ENCODE data around the gene KIAA0753.

Gene KIAA0753

DNA sequence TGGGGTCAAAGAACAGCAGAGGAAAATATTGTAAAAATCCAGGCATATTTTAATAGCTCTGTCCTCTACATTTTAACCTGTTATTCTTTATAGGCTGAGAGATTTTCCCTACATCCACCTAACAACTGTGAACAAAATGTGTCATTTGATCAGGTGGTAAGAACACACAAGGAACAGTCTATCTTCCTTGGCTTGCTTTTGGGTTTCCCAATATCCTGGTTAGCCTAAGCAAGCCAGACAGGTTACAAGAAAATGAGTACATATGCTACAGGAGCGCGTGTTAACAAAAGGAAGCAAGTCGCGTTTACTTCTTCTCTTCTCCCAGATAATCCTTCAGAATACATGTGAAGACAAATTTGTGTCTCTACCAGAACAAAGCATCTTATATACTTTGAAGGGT is 53.2 kb downstream of the KIAA0753 start:
- Histone ChIP-seq H2AFZ (ENCODE audit: low read depth, low read length) (no peak overlapping the region), H3K9me3 (ENCODE audit: insufficient read depth, low read length) (no peaks in the 10 kb centered on the region), H3K4me1 (ENCODE audit: low read length) (no peaks in the 10 kb centered on the region), H3K27ac (ENCODE audit: low read length) (no peak overlapping the region), H3K36me3 (replicated peaks; ENCODE audit: low read depth, low read length) (peaks cover 33% of the 10 kb centered on the region), H3K9ac (ENCODE audit: low read length) (no peak overlapping the region), H3K4me3 (ENCODE audit: low read length) (no peak overlapping the region), H3K79me2 (ENCODE audit: low read length) (no peaks in the 10 kb centered on the region), H4K20me1 (ENCODE audit: insufficient read depth, low read length) (no peaks in the 10 kb centered on the region), H3K27me3 (ENCODE audit: low read depth, low read length) (no peaks in the 10 kb centered on the region), H3K4me2 (ENCODE audit: low read length) (no peak overlapping the region)
- no peak for TF ChIP-seq EZH2phosphoT487 (IDR thresholded peaks at IDR 0.05; ENCODE audit: low read depth)
- TF ChIP-seq, protein P1, sequence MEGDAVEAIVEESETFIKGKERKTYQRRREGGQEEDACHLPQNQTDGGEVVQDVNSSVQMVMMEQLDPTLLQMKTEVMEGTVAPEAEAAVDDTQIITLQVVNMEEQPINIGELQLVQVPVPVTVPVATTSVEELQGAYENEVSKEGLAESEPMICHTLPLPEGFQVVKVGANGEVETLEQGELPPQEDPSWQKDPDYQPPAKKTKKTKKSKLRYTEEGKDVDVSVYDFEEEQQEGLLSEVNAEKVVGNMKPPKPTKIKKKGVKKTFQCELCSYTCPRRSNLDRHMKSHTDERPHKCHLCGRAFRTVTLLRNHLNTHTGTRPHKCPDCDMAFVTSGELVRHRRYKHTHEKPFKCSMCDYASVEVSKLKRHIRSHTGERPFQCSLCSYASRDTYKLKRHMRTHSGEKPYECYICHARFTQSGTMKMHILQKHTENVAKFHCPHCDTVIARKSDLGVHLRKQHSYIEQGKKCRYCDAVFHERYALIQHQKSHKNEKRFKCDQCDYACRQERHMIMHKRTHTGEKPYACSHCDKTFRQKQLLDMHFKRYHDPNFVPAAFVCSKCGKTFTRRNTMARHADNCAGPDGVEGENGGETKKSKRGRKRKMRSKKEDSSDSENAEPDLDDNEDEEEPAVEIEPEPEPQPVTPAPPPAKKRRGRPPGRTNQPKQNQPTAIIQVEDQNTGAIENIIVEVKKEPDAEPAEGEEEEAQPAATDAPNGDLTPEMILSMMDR (IDR thresholded peaks at IDR 0.05; ENCODE audit: low read depth, low read length) = no peak

DNA sequence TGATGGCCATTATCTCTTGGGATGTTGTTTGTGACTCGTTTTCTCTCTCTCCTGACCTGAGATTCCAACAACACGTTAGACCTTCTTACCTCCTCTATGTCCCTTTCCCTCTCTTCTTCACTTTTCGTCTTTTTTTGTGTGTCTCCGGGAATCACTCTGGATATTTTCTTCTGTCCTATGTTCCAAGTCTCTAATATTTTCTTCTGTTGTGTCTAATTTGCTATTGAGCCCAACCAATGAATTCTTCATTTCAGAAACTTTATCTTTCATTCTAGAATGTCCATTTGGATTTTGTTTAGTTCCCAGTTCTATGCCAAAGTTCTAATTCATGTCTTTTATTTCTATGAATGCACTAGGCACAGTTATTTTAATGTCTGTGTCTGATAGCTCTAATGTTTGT is 57.1 kb downstream of the KIAA0753 start:
- no peak overlapping the region for H2AFZ ChIP-seq (ENCODE audit: low read depth, low read length)
- H3K27me3 ChIP-seq (ENCODE audit: low read depth, low read length) = no peaks in the 10 kb centered on the region
- no peak overlapping the region for H3K4me2 ChIP-seq (ENCODE audit: low read length)
- no peak overlapping the region for H3K27ac ChIP-seq (ENCODE audit: low read length)
- no peak overlapping the region for H3K4me3 ChIP-seq (ENCODE audit: low read length)
- no peaks in the 10 kb centered on the region for H3K9me3 ChIP-seq (ENCODE audit: insufficient read depth, low read length)
- TF ChIP-seq, protein P1 (IDR thresholded peaks at IDR 0.05; ENCODE audit: low read depth, low read length) = no peak
- H4K20me1 ChIP-seq (ENCODE audit: insufficient read depth, low read length) = no peaks in the 10 kb centered on the region
- no peaks in the 10 kb centered on the region for H3K79me2 ChIP-seq (ENCODE audit: low read length)
- H3K9ac ChIP-seq (ENCODE audit: low read length) = no peak overlapping the region
- no peaks in the 10 kb centered on the region for H3K4me1 ChIP-seq (ENCODE audit: low read length)
- H3K36me3 ChIP-seq (replicated peaks; ENCODE audit: low read depth, low read length) = peaks cover 33% of the 10 kb centered on the region

DNA sequence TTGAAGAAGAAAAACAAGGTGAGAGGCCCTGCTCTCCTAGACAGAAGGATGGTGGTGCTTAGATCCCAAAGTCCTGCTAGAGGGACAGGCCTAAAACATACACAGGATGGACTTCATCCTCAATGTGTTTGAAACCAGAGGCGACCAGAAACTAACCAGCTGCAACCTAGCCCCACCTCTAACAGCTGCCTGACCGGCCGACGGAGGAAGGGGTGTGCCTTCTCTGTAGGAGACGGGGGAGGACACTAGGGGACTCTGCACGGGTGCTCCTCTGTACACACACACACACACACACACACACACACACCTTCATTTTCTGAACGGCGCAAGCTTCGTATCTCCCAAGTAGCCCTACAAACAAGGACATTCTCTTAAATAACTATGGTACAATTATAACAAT is 59.9 kb downstream of the KIAA0753 start:
- Histone ChIP-seq H3K27ac (ENCODE audit: low read length) (no peak overlapping the region), H3K9me3 (ENCODE audit: insufficient read depth, low read length) (no peaks in the 10 kb centered on the region), H3K4me3 (ENCODE audit: low read length) (no peak overlapping the region), H4K20me1 (ENCODE audit: insufficient read depth, low read length) (no peaks in the 10 kb centered on the region), H2AFZ (ENCODE audit: low read depth, low read length) (no peak overlapping the region), H3K27me3 (ENCODE audit: low read depth, low read length) (no peaks in the 10 kb centered on the region), H3K4me1 (ENCODE audit: low read length) (no peaks in the 10 kb centered on the region), H3K36me3 (replicated peaks; ENCODE audit: low read depth, low read length) (peaks cover 18% of the 10 kb centered on the region), H3K4me2 (ENCODE audit: low read length) (no peak overlapping the region), H3K79me2 (ENCODE audit: low read length) (no peaks in the 10 kb centered on the region), H3K9ac (ENCODE audit: low read length) (no peak overlapping the region)
- no peak for TF ChIP-seq EZH2phosphoT487 (IDR thresholded peaks at IDR 0.05; ENCODE audit: low read depth)

DNA sequence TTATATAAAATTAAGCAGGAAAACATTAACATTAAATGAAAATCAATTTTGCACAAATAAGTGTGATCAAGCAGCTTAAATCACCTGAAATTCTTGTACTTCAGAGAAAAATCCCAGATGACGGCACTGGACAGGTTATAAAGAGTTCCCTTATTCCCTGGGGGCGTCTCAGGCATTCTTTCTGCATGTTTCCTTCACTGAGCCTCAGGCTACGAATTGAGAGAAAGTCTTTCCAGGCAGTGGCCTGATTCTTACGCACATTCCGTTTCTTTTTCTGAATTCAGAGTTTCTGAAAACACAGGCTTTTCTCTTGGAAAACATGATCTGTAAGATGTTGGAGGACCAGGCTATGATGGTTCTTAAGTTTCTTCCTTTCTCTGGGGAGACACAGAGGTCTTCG is 62.0 kb downstream of the KIAA0753 start:
- H3K36me3 ChIP-seq (replicated peaks; ENCODE audit: low read depth, low read length) = peaks cover 4% of the 10 kb centered on the region
- no peaks in the 10 kb centered on the region for H3K9me3 ChIP-seq (ENCODE audit: insufficient read depth, low read length)
- no peaks in the 10 kb centered on the region for H3K4me1 ChIP-seq (ENCODE audit: low read length)
- H3K79me2 ChIP-seq (ENCODE audit: low read length) = no peaks in the 10 kb centered on the region
- TF ChIP-seq EZH2phosphoT487 (IDR thresholded peaks at IDR 0.05; ENCODE audit: low read depth) = no peak
- TF ChIP-seq, protein P1 (IDR thresholded peaks at IDR 0.05; ENCODE audit: low read depth, low read length) = no peak
- no peak overlapping the region for H3K9ac ChIP-seq (ENCODE audit: low read length)
- no peaks in the 10 kb centered on the region for H3K27me3 ChIP-seq (ENCODE audit: low read depth, low read length)
- H4K20me1 ChIP-seq (ENCODE audit: insufficient read depth, low read length) = no peaks in the 10 kb centered on the region
- H3K4me3 ChIP-seq (ENCODE audit: low read length) = no peak overlapping the region
- no peak overlapping the region for H3K4me2 ChIP-seq (ENCODE audit: low read length)
- no peak overlapping the region for H2AFZ ChIP-seq (ENCODE audit: low read depth, low read length)
- no peak overlapping the region for H3K27ac ChIP-seq (ENCODE audit: low read length)
